ENCODE results near the gene SHC4. TPM values are rescaled to one million over a fixed set of nuclear protein-coding genes. Genes with fewer than 3 reads are reported as not detected.

Gene SHC4
- total and polyA plus RNA-seq, 2 of the 13 experiments (the other 11 are each of a cell fraction or from before 2014, with no cell fraction given): 0.04 TPM; not detected in 1

DNA sequence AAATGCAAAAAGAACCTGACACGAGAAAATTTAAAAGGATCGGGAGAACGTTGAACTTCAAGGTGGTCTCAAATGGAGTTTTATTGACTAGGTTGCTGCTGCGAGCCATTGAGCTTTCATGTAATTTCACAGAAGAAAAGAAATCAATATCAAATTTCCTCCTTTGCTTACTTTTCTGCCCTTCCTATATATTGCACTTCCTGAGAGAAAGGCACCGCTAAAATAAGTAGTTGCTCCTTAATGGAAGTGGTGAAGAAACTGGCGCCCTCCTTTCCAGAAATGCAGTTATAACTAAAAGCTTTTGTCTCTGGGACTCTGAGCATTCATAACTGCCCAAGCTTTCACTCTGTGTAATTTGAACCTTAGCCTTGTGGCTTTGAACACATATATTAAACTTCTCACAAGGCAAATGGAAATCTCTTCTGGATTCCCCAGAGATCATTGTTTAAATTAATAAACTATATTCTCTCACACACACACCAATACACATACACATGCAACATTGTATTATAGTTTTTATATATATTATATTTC, 72.4 kb downstream of the SHC4 start:
- no peak overlapping the region for H2AFZ ChIP-seq (ENCODE audit: low read length)
- no peak overlapping the region for H3K4me2 ChIP-seq (ENCODE audit: low read depth, low read length)
- no peak overlapping the region for H3K4me3 ChIP-seq (replicated peaks in 1 of 3; ENCODE audit: insufficient read depth in 1 of 3, low read depth in 2 of 3, low read length in 3 of 3)
- H4K20me1 ChIP-seq (ENCODE audit: insufficient read depth, low read length): no peaks in the 10 kb centered on the region
- DNase-seq (ENCODE audit: low spot score): no peak
- H3K36me3 ChIP-seq (replicated peaks in 1 of 2; ENCODE audit: control insufficient read depth in 1 of 2, insufficient read depth in 2 of 2, low read length in 2 of 2): no peaks in the 10 kb centered on the region
- ChIA-PET CTCF (ENCODE audit: low intra/inter-chr PET ratio, low total read pairs) (no interaction called here), POLR2A (no interaction called here)
- no peaks in the 10 kb centered on the region for H3K9me3 ChIP-seq (ENCODE audit: low read length)
- no TSS peak for BruUV-seq (replicated peaks)
- H3K27me3 ChIP-seq (ENCODE audit: control insufficient read depth in 1 of 2, insufficient read depth in 2 of 2, low read length in 2 of 2): peaks cover 0 to 7% of the 10 kb centered on the region in 2 experiments; a peak in 1 of 5 replicates
- H3K27ac ChIP-seq (ENCODE audit: extremely low read length, insufficient read depth, low read length): no peak overlapping the region
- H3K79me2 ChIP-seq (ENCODE audit: insufficient read depth, low read length): no peaks in the 10 kb centered on the region
- H3K9ac ChIP-seq (ENCODE audit: insufficient read depth, low read depth, low read length): no peak overlapping the region
- no peak for TF ChIP-seq ZFX (CRISPR knock-in tag; IDR thresholded peaks at IDR 0.05; ENCODE audit: low read depth)
- TF ChIP-seq, protein P1, sequence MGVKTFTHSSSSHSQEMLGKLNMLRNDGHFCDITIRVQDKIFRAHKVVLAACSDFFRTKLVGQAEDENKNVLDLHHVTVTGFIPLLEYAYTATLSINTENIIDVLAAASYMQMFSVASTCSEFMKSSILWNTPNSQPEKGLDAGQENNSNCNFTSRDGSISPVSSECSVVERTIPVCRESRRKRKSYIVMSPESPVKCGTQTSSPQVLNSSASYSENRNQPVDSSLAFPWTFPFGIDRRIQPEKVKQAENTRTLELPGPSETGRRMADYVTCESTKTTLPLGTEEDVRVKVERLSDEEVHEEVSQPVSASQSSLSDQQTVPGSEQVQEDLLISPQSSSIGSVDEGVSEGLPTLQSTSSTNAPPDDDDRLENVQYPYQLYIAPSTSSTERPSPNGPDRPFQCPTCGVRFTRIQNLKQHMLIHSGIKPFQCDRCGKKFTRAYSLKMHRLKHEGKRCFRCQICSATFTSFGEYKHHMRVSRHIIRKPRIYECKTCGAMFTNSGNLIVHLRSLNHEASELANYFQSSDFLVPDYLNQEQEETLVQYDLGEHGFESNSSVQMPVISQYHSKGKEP (CRISPR knock-in tag; IDR thresholded peaks at IDR 0.05): no peak
- no peak for TF ChIP-seq ZNF891 (CRISPR knock-in tag; IDR thresholded peaks at IDR 0.05)
- no peak for TF ChIP-seq NRL (CRISPR knock-in tag; IDR thresholded peaks at IDR 0.05; ENCODE audit: borderline replicate concordance)
- no peak for TF ChIP-seq ZNF510 (CRISPR knock-in tag; IDR thresholded peaks at IDR 0.05; ENCODE audit: low read depth)
- TF ChIP-seq HDAC6 (IDR thresholded peaks at IDR 0.05; ENCODE audit: low read depth, low read length): no peak
- no peak for TF ChIP-seq EP300 (IDR thresholded peaks at IDR 0.05; ENCODE audit: low read depth in 2 of 2, low read length in 2 of 2)
- no peak for TF ChIP-seq EP300 (CRISPR knock-in tag; IDR thresholded peaks at IDR 0.05; ENCODE audit: borderline replicate concordance)
- TF ChIP-seq HNRNPUL1 (IDR thresholded peaks at IDR 0.05; ENCODE audit: low read depth, low read length): no peak
- no peak for TF ChIP-seq CBFB (CRISPR knock-in tag; IDR thresholded peaks at IDR 0.05)
- TF ChIP-seq SSRP1 (CRISPR knock-in tag; IDR thresholded peaks at IDR 0.05): no peak
- no peak for TF ChIP-seq ZNF235 (CRISPR knock-in tag; IDR thresholded peaks at IDR 0.05; ENCODE audit: borderline replicate concordance)
- no peak for TF ChIP-seq ZNF275 (CRISPR knock-in tag; IDR thresholded peaks at IDR 0.05; ENCODE audit: borderline replicate concordance)
- no peak for TF ChIP-seq ZSCAN9 (CRISPR knock-in tag; IDR thresholded peaks at IDR 0.05; ENCODE audit: borderline replicate concordance)
- TF ChIP-seq, protein P2, sequence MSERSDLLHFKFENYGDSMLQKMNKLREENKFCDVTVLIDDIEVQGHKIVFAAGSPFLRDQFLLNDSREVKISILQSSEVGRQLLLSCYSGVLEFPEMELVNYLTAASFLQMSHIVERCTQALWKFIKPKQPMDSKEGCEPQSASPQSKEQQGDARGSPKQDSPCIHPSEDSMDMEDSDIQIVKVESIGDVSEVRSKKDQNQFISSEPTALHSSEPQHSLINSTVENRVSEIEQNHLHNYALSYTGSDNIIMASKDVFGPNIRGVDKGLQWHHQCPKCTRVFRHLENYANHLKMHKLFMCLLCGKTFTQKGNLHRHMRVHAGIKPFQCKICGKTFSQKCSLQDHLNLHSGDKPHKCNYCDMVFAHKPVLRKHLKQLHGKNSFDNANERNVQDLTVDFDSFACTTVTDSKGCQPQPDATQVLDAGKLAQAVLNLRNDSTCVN (CRISPR knock-in tag; IDR thresholded peaks at IDR 0.05; ENCODE audit: borderline replicate concordance): no peak
- TF ChIP-seq, protein P3, sequence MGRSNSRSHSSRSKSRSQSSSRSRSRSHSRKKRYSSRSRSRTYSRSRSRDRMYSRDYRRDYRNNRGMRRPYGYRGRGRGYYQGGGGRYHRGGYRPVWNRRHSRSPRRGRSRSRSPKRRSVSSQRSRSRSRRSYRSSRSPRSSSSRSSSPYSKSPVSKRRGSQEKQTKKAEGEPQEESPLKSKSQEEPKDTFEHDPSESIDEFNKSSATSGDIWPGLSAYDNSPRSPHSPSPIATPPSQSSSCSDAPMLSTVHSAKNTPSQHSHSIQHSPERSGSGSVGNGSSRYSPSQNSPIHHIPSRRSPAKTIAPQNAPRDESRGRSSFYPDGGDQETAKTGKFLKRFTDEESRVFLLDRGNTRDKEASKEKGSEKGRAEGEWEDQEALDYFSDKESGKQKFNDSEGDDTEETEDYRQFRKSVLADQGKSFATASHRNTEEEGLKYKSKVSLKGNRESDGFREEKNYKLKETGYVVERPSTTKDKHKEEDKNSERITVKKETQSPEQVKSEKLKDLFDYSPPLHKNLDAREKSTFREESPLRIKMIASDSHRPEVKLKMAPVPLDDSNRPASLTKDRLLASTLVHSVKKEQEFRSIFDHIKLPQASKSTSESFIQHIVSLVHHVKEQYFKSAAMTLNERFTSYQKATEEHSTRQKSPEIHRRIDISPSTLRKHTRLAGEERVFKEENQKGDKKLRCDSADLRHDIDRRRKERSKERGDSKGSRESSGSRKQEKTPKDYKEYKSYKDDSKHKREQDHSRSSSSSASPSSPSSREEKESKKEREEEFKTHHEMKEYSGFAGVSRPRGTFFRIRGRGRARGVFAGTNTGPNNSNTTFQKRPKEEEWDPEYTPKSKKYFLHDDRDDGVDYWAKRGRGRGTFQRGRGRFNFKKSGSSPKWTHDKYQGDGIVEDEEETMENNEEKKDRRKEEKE (IDR thresholded peaks at IDR 0.05): no peak
- no peak for TF ChIP-seq GATAD1 (CRISPR knock-in tag; IDR thresholded peaks at IDR 0.05)
- in situ Hi-C loops (cut with HindIII; ENCODE audit: extremely low pct_ligation_motif_present, low pct_unique_long_range_greater_than_20kb): no loop called here
- ATAC-seq: no peak
- 0 out of 2 replicates have a peak, but pooled peaks cover 7% of the 10 kb centered on the region for H3K4me1 ChIP-seq (ENCODE audit: insufficient read depth, low read length)
- 11% methylated on average over 6 of the region's 6 CpGs for WGBS (ENCODE audit: low lambda C conversion rate)
- FAIRE-seq: no peak
- intact Hi-C loops (cut with micrococcal nuclease; ENCODE audit: unreplicated experiment): no loop called here
